Measurements from ENCODE around the gene UTF1.
"Not testable (repeated sequence)": the region's sequence is repeated elsewhere in the genome, so short reads cannot be mapped to it uniquely, and the experiment has no call there.

Gene UTF1

GRCh38 chr10:133209641-133210040, 20.4 kb upstream of the UTF1 start:
- DNase-seq (ENCODE audit: low spot score) = no peak

- no peak for DNase-seq (ENCODE audit: low spot score)
Measured at GRCh38 chr10:133210398-133211140, 19.4 kb upstream of the UTF1 start.

GRCh38 chr10:133211141-133211830, 18.7 kb upstream of the UTF1 start:
- DNase-seq (ENCODE audit: low spot score) = no peak

GRCh38 chr10:133211959-133212852, 17.8 kb upstream of the UTF1 start:
- DNase-seq (ENCODE audit: low spot score) = no peak

DNA sequence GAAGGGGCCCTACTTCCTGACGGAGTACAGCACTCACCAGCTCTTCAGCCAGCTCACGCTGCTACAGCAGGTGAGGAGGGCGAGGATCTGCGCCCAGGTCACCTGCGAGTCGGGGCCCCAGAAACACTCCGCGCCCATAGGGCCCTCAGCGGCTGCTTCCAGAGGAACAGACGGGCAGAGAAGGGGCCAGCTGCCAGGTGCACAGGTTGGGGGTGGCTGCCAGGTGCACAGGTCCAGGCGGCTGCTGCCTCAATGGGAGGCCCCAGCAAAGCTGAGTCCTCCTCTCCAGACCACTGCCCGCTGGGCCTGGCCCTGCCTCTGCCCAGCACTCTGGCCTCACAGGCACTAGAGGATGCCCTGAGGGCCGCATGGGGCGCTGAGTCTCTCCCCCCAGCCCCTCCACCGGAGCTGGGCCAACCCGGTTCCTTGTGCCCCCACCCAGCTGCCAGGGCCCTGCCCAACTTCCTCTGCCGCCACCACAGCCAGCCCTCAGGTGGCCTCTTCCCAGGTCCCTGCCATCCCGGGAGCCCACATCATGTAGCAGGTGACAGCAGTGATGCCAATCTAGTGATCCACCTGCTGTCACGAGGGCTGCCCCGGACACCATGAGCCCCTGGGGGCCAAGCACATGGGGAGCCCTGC, 17.0 kb upstream of the UTF1 start:
- DNase-seq (ENCODE audit: low spot score) = no peak

GRCh38 chr10:133213641-133214467, 16.2 kb upstream of the UTF1 start:
- no peak for DNase-seq (ENCODE audit: low spot score)

DNA sequence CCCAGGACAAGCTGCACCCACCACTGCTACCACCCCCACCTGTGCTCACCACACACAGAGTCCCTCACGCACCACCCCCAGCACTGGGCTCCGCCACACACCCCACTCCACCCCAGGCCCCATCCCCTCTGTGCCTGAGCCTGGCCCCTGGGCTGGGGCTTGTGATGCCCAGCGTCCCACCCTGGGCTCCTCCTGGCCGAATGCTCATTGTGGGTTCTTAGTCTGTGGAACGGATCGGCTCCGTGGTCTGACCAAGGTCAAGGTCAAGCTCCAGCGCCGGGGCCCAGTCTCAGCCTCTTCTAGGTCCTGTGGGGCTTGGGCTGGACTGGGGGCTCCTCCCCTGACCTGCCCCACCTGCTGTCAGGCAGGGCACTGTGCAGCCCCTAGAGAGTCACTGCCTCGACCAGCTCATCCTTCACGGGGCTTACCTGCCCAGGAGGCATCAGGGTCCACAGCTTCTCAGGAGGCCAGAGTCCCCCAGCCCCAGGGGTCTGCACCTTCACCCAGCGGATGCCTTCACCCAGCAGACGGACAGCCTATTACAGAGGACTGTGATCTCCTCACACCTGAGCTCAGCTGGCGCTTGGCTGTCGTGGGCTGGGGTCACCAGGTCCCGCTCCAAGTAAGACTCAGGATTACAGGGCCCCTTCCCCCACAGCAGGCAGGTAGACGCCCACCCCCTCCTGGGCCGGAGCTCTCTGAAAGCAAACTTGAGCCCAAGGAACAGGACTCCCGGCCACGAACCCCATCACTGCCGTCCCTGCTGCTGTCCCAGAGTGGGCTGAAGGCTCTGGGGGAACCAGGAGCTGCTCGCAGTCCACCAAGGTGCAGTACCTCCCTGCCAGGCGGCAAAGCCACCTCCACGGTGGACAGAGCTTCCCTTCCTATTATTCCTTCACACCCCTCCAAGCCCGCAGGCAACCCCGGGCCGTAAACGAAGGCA, 15.3 kb upstream of the UTF1 start:
- DNase-seq (ENCODE audit: low spot score) = no peak

- DNase-seq (ENCODE audit: low spot score) = no peak
Measured at GRCh38 chr10:133215586-133215985, 14.4 kb upstream of the UTF1 start.

GRCh38 chr10:133216776-133217175, 13.2 kb upstream of the UTF1 start:
- no peak for DNase-seq (ENCODE audit: low spot score)

DNA sequence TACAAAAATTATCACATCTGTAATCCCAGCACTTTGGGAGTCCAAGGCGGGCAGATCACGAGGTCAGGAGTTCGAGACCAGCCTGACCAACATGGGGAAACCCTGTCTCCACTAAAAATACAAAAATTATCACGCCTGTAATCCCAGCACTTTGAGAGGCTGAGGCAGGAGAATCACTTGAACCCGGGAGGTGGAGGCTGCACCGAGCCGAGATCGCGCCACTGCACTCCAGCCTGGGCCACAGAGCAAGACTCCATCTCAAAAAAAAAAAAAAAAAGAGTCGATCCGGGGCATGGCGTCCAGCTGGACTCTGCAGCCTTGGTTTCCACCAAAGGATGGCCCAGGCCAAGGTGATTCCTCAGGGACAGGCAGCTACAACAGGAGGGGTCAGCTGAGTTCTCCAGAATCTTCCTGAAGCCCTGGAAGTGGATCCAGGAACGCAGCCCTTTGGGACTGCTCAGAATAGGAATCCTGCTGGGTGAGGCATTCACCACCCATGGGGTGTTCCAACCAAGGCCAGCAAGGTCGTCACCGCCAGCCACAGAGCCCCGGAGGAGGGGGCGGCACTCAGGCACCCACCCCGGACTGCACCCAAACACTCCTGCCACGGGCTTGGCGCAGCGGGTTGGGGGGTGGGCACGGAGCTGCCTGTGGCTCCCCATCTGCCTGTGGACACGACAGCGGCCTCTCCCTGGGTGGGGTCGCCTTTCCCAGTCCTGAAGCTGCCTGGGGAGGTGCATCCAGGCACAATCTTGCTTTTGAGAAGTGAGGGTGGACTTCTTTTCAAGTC, 12.0 kb upstream of the UTF1 start:
- no peak for DNase-seq (ENCODE audit: low spot score)

- DNase-seq (ENCODE audit: low spot score) = no peak
Measured at GRCh38 chr10:133218891-133219290, 11.1 kb upstream of the UTF1 start.

DNA sequence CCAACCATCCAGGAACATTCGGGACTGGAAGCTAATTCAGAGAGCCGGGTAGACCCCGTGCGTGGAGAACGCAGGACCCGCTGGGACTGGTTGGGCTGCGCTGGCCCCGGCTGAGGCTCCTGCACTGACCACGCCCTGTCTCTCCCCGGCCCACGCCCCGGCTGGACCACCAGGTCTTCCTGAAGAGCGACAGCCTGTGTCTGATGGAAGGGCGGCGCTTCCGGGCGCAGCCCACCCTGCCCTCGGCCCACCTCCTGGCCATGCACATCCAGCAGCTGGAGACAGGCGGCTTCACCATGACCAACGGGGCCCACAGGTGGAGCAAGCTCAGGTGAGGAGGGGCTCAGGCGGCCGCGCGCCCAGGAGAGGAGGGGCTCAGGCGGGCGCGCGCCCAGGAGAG, 10.2 kb upstream of the UTF1 start:
- DNase-seq (ENCODE audit: low spot score) = no peak

- DNase-seq (ENCODE audit: low spot score) = no peak
Measured at GRCh38 chr10:133221331-133221730, 8.7 kb upstream of the UTF1 start.

DNA sequence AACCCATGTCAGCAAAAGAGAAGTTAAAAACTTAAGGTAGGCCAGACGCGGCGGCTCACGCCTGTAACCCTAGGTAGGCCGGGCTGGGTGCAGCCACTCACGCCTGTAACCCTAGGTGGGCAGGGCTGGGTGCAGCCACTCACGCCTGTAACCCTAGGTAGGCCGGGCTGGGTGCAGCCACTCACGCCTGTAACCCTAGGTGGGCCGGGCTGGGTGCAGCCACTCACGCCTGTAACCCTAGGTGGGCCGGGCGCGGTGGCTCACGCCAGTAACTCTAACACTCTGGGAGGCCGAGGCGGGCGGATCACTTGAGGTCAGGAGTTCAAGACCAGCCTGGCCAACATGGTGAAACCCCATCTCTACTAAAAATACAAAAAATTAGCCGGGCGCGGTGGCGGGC, 8.3 kb upstream of the UTF1 start:
- DNase-seq (ENCODE audit: low spot score) = not testable (repeated sequence)

DNA sequence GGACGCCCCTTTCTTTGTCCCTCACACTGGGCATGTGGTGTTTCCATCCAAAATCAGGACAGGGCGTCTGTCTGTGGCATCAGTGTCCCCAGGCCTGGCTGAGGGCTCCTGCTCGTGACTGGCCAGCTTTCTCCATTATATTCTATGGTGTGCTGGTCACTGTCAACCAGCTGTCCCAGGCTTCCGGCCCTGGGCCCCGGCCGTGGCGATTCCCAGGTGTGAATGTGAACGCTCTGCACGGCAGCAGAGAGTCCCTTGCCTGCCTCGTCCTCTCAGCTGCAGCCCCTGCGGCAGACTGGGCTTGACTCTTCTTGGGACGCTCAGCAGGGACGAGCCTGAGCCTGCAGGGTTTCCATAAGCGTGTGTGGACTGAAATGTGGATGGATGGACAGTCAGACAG, 5.9 kb upstream of the UTF1 start:
- no peak for DNase-seq (ENCODE audit: low spot score)

DNA sequence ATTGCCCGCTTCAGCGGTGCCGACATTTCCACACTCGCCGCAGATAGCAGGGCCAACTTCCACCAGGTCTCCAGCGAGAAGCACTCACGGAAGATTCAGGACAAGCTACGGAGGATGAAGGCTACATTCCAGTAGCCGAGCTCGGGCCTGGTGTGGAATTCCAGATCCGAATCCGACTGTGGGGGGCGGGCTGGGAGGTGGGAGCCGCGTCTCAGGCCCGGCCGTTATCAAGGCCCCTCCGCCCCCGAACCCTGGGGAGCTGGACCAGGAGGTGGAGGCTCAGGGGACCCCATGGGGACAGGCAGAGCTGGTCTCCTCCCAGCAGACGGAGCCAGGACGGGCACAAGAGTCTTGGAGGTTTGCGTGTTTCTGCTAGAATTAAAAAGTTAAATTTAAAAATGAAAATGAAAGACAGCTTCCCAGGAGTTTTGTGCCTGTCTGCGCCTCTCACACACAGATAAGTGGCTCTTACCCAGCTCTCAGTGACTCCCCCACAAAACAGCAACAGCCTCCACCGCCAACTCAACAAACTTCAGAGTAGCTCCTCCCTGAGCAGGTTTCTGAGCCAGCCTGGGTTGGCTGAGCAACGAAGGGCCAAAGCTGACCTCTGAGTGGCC, 5.2 kb upstream of the UTF1 start:
- DNase-seq (ENCODE audit: low spot score) = no peak

DNA sequence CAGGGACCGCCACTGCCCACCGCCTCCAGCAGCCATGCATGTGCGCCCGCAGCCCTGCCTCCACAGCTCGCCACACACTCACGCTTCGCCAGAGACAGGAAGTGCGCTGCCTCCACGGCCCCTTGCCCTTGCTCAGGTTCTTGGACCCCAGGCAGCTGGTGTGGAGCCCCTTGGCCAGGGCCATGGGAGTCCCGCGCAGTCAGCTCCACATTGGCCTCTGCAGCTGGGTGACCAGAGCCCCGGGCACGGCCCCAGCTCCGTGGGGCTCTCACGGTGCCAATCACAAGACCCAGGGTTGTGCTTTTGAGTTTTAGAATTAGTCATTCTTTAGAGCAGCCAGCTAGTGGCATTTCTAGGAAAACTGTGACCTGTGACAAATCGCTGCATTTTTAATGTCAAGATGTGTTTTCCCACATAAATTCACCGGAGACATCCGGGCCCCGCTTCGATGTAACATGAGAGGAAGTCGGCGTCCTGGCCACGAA, 4.3 kb upstream of the UTF1 start:
- DNase-seq (ENCODE audit: low spot score) = no peak

GRCh38 chr10:133226251-133226808, 3.7 kb upstream of the UTF1 start:
- DNase-seq (ENCODE audit: low spot score) = no peak
